ENCODE data around the gene C15orf39.
"Not testable (repeated sequence)": the region's sequence is repeated elsewhere in the genome, so short reads cannot be mapped to it uniquely, and the experiment has no call there.

The C15orf39 gene

GRCh38 chr15:75213212-75213767, 11.6 kb downstream of the C15orf39 start:
- DNase-seq: no peak

GRCh38 chr15:75213768-75214221, 12.1 kb downstream of the C15orf39 start:
- DNase-seq: no peak

- DNase-seq: no peak
These were observed 12.8 kb downstream of the C15orf39 start for GRCh38 chr15:75214293-75215096.

GRCh38 chr15:75215107-75216004, 13.7 kb downstream of the C15orf39 start:
- no peak for DNase-seq

- no peak for DNase-seq
These were observed 15.3 kb downstream of the C15orf39 start for GRCh38 chr15:75217012-75217411.

- DNase-seq: not testable (repeated sequence)
These were observed 15.9 kb downstream of the C15orf39 start for GRCh38 chr15:75217574-75217973.

GRCh38 chr15:75219507-75219929, 17.8 kb downstream of the C15orf39 start:
- DNase-seq: not testable (repeated sequence)

- DNase-seq: no peak
These were observed 22.0 kb downstream of the C15orf39 start for GRCh38 chr15:75223688-75224087.

GRCh38 chr15:75224281-75224680, 22.6 kb downstream of the C15orf39 start:
- DNase-seq: no peak

- DNase-seq: not testable (repeated sequence)
These were observed 23.6 kb downstream of the C15orf39 start for GRCh38 chr15:75225102-75225836.

- no peak for DNase-seq
These were observed 24.5 kb downstream of the C15orf39 start for GRCh38 chr15:75225951-75226732.

GRCh38 chr15:75227112-75227511, 25.4 kb downstream of the C15orf39 start:
- DNase-seq: not testable (repeated sequence)

GRCh38 chr15:75227663-75228280, 26.1 kb downstream of the C15orf39 start:
- no peak for DNase-seq

- DNase-seq: no peak
These were observed 27.1 kb downstream of the C15orf39 start for GRCh38 chr15:75228787-75229186.

- no peak for DNase-seq
These were observed 27.7 kb downstream of the C15orf39 start for GRCh38 chr15:75229191-75230015.

- no peak for DNase-seq
These were observed 28.3 kb downstream of the C15orf39 start for GRCh38 chr15:75230016-75230343.

- no peak for DNase-seq
These were observed 29.1 kb downstream of the C15orf39 start for GRCh38 chr15:75230551-75231371.

GRCh38 chr15:75231836-75232235, 30.2 kb downstream of the C15orf39 start:
- DNase-seq: no peak

- no peak for DNase-seq
These were observed 30.7 kb downstream of the C15orf39 start for GRCh38 chr15:75232252-75232813.
